Stimulated activated CD4-positive, alpha-beta T cell treated with anti-CD3 and anti-CD28 coated beads, Interleukin-1b, Interleukin-23, amount 100 ng/mL, for 1 hour (primary cell): ENCODE results near the gene EXOSC2.

Experiments
- DNase-seq, 2 donors: peaks; one replicate each; pipeline ENCODE4 v3.0.0-alpha.2; 2020; ENCODE audit warnings: low read depth in 2 of 2

The EXOSC2 gene

GRCh38 chr9:130693426-130694191 lies at the start of gene EXOSC2:
EXOSC2 (plus strand) TSS chr9:130693780; CDS start chr9:130693792, 12 bp downstream.
- peak; percentile 93 to 95 for DNase-seq

- no peak for DNase-seq
Measured at GRCh38 chr9:130651221-130651620, 42.4 kb upstream of the EXOSC2 start.

- DNase-seq, result no peak
Measured at GRCh38 chr9:130651752-130652151, 41.8 kb upstream of the EXOSC2 start.

GRCh38 chr9:130654879-130655278 lies 38.7 kb upstream of the EXOSC2 start:
- DNase-seq, result no peak

GRCh38 chr9:130658893-130659698 lies 34.5 kb upstream of the EXOSC2 start:
- no peak for DNase-seq

GRCh38 chr9:130659699-130660248 lies 33.8 kb upstream of the EXOSC2 start:
- no peak for DNase-seq

GRCh38 chr9:130660326-130660682 lies 33.3 kb upstream of the EXOSC2 start:
- no peak for DNase-seq

- no peak for DNase-seq
Measured at GRCh38 chr9:130660683-130661450, 32.7 kb upstream of the EXOSC2 start.

GRCh38 chr9:130661451-130662098 lies 32.0 kb upstream of the EXOSC2 start:
- no peak for DNase-seq

- no peak for DNase-seq
Measured at GRCh38 chr9:130662099-130662969, 31.2 kb upstream of the EXOSC2 start.

GRCh38 chr9:130662970-130663257 lies 30.7 kb upstream of the EXOSC2 start:
- DNase-seq, result no peak

- no peak for DNase-seq
Measured at GRCh38 chr9:130663258-130663976, 30.2 kb upstream of the EXOSC2 start.

GRCh38 chr9:130663977-130664250 lies 29.7 kb upstream of the EXOSC2 start:
- no peak for DNase-seq

GRCh38 chr9:130664251-130665028 lies 29.1 kb upstream of the EXOSC2 start, which contains the start of gene PRDM12:
PRDM12 (plus strand) TSS chr9:130664594; CDS start chr9:130664654, 60 bp downstream.
- no peak for DNase-seq

GRCh38 chr9:130665029-130665430 lies 28.6 kb upstream of the EXOSC2 start:
- DNase-seq, result no peak

- no peak for DNase-seq
Measured at GRCh38 chr9:130665431-130666392, 27.9 kb upstream of the EXOSC2 start.

GRCh38 chr9:130666393-130667119 lies 27.0 kb upstream of the EXOSC2 start:
- no peak for DNase-seq

- no peak for DNase-seq
Measured at GRCh38 chr9:130667120-130667435, 26.5 kb upstream of the EXOSC2 start.
